Cardiac fibroblast (primary cell): ENCODE measurements around the gene CCS.
A peak's percentile ranks its signal among the peaks of the same experiment; 100 is the strongest.
"Not testable (repeated sequence)": the region's sequence is repeated elsewhere in the genome, so short reads cannot be mapped to it uniquely, and the experiment has no call there.

Source experiments
- DNase-seq, 2 donors: peaks; one replicate each; pipeline versions ENCODE4 v3.0.0 to v3.0.0-alpha.2; 2010; ENCODE audit warnings: low read depth in 2 of 2
- H3K4me3 ChIP-seq, 2 donors: replicated peaks in 1 of 2; 1 replicate in 1 of 2; 2 replicates in 1 of 2; pipeline ENCODE4 v1.5.1; 2011; ENCODE audit warnings: low read depth in 2 of 2, low read length in 2 of 2, mild to moderate bottlenecking in 2 of 2, moderate library complexity in 1 of 2
- CTCF ChIP-seq: IDR thresholded peaks from one replicate; pipeline ENCODE4 v1.5.1; 2011; ENCODE audit warnings: low read depth, mild to moderate bottlenecking, low read length, inconsistent platforms

Gene CCS

GRCh38 chr11:66637557-66638176 is 44.7 kb downstream of the CCS start:
- H3K4me3 ChIP-seq, result peak overlapping the region; percentile 40 to 42

GRCh38 chr11:66638177-66639065 is 45.4 kb downstream of the CCS start, which contains the start of gene RBM4:
TSS of gene RBM4 (plus strand) at chr11:66638703. CDS start at chr11:66639712, 1,009 bp downstream.
- peak; percentile 22 for TF ChIP-seq CTCF
- peak; percentile 100 for DNase-seq

More at GRCh38 chr11:66637557-66638176, 44.7 kb downstream of the CCS start:
- no peak for DNase-seq
- no peak for TF ChIP-seq CTCF

GRCh38 chr11:66639066-66639813 is 46.3 kb downstream of the CCS start:
- no peak for TF ChIP-seq CTCF
- DNase-seq, result peak; percentile 55 to 60
- H3K4me3 ChIP-seq, result peak overlapping the region; percentile 80 to 82

More at GRCh38 chr11:66638177-66639065, 45.4 kb downstream of the CCS start, which contains the start of gene RBM4:
- peak within 1 kb of the TSS; percentile 80 to 82 for H3K4me3 ChIP-seq

GRCh38 chr11:66639814-66640340 is 46.9 kb downstream of the CCS start:
- H3K4me3 ChIP-seq, result peak overlapping the region; percentile 32 to 80
- not testable (repeated sequence) for DNase-seq

- no peak for TF ChIP-seq CTCF
- peak overlapping the region; percentile 29 to 32 for H3K4me3 ChIP-seq
- DNase-seq, result peak in 1 of 2 donors; percentile 15
Measured at GRCh38 chr11:66641834-66642233, 48.8 kb downstream of the CCS start.

- no peak for TF ChIP-seq CTCF
Measured at GRCh38 chr11:66643745-66644437, 50.9 kb downstream of the CCS start.

More at GRCh38 chr11:66643745-66644437, 50.9 kb downstream of the CCS start:
- no peak overlapping the region for H3K4me3 ChIP-seq
- DNase-seq, result no peak
